KOPT-K1 (cell line): ENCODE measurements around the gene SCAPER.
"Not testable (repeated sequence)": the region's sequence is repeated elsewhere in the genome, so short reads cannot be mapped to it uniquely, and the experiment has no call there.

ENCODE experiments used
- H3K27ac ChIP-seq: fragments of 200-600 bp; sonication (generic); 2 replicates; pipeline ENCODE4 v1.5.1; 2016; ENCODE audit warnings: antibody characterized with exemption, mild to moderate bottlenecking, low read depth, low read length; ENCODE audit not compliant: poor library complexity, severe bottlenecking
- H3K36me3 ChIP-seq: fragments of 200-600 bp; sonication (generic); 2 replicates; pipeline ENCODE4 v1.5.1; 2017; ENCODE audit warnings: antibody characterized with exemption, mild to moderate bottlenecking, low read length, moderate library complexity; ENCODE audit not compliant: insufficient read depth
- H3K9me3 ChIP-seq: fragments of 200-600 bp; sonication (generic); 2 replicates; pipeline ENCODE4 v1.5.1; 2017; ENCODE audit warnings: antibody characterized with exemption, low read length, mild to moderate bottlenecking; ENCODE audit not compliant: insufficient read depth, poor library complexity, severe bottlenecking

Gene SCAPER

DNA sequence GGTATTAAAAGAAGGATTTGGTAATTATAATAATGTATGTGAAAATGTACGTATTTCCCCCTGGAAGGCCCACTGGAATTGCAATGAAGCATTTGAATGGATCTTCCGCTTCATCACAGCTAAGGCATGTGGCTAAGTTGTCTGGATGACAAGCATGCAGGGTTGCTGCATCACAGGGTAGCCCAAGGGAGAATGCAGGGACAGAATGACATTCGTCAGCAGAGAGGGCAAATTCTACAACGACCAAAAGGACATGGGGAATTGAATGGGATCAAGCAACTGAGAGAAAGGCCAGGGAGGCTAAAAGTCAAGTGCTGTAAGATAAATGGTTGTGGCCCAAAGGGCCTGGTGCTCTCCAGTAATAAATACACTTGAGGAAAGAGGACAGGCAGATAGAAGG lies 473.2 kb downstream of the SCAPER start:
- Histone ChIP-seq H3K27ac (no peak overlapping the region), H3K9me3 (no peaks in the 10 kb centered on the region)

DNA sequence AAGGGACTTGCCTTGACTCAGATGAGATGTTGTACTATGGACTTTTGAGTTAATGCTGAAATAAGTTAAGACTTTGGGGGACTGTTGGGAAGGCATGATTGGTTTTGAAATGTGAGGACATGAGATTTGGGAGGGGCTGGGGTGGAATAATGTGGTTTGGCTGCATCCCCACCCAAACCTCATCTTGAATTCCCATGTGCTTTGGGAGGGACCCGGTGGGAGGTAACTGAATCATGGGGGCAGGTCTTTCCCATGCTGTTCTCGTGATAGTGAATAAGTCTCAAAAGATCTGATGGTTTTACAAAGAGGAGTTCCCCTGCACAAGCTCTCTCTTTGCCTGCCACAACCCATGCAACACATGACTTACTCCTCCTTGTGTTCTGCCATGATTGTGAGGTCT lies 474.4 kb downstream of the SCAPER start:
- H3K36me3 ChIP-seq, H3K9me3 ChIP-seq, H3K27ac ChIP-seq: not testable (repeated sequence)

More for the DNA sequence above, 473.2 kb downstream of the SCAPER start:
- peaks cover 5% of the 10 kb centered on the region; the same call in 1 of the 2 replicates for H3K36me3 ChIP-seq

DNA sequence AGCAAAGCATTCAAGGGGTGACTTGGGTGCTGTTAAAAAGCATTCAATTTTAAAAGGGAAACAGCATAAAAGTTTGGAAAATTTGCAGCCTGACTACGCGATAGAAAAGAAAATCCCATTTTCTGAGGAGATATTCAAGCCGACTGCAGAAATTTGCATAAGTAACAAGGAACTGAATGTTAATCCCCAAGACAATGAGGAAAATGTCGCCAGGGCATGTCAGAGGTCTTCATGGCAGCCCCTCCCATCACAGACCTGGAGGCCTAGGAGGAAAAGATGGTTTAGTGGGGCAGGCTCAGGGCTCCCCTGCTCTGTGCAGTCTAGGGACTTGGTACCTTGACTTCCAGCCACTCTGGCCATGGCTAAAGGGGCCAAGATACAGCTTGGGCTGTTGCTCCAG lies 475.5 kb downstream of the SCAPER start:
- Histone ChIP-seq H3K36me3 (peaks cover 5% of the 10 kb centered on the region; the same call in 1 of the 2 replicates), H3K27ac (no peak overlapping the region), H3K9me3 (no peaks in the 10 kb centered on the region)

DNA sequence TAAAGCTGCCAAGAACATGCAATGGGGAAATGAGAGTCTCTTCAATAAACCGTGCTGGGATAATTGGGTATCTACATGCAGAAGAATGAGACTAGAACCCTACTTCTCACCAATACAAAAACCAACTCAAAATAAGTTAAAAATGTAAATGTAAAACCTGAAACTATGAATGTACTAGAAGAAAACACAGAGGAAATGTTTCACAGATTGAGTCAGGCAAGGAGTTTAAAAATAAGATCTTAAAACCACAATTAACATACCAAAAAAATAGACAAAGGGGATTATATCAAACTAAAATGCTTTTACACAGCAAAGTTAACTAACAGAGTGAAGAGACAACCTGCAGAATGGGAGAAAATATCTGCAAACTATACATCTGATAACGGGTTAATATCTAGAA lies 478.2 kb downstream of the SCAPER start:
- H3K27ac ChIP-seq: no peak overlapping the region
- no peaks in the 10 kb centered on the region for H3K9me3 ChIP-seq
- peaks cover 2% of the 10 kb centered on the region; the same call in 1 of the 2 replicates for H3K36me3 ChIP-seq

DNA sequence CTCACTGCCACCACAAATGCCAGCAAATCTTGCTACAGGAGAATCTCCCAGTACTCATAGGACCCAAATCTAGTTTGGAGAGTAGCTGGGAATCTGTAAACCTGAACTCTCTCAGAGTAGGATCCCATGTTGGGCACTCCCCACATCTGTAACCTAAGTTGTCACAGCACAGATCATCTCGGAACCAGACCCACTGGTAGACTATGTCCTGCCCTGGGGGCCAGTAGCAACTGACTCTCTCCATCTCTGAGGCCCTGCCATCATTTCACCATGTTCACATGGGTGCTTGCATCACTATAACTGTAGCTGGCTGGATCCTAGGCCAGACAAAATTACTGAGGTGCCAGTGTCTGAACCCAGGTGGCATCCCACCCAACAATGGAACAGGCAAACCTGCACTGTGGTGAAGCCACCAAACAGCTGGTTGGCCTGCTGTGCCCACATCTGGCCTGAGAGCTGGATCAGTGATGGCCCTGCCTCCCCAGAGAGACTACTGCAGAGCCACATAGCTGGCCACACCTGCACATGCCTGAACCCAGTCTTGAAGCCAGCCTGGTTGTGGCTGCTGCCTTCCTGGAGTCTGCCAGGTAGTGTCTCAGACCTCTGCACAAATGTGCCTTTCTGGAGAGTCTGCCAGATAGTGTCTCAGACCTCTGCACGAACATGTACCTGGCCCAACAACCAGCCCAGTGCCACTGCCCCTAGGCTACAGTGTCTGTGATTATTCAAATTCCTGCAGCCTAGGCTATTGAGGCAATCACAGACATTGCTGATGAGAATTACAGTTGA lies 486.6 kb downstream of the SCAPER start:
- H3K9me3 ChIP-seq: no peaks in the 10 kb centered on the region
- no peaks in the 10 kb centered on the region for H3K36me3 ChIP-seq
- no peak overlapping the region for H3K27ac ChIP-seq

DNA sequence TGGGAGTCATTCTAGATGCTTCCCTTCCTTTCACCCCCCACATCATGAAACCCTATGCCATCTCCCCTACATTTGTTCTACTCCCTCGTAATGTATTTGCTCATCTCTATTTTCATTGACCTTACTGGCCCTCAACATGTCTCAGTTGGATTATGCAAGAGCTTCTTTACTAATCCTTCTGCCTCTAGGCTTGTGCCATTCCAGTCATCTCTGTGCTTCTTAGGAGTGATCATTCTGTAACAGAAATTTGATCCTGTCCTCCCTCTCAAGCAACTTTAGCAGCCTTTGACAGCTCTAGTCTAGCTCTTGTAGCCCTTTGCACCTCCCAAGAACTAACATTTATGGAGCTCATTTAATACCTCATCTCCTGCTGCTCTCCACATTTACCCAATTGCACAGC lies 503.9 kb downstream of the SCAPER start:
- no peak overlapping the region for H3K27ac ChIP-seq
- peaks cover 4% of the 10 kb centered on the region for H3K36me3 ChIP-seq
- no peaks in the 10 kb centered on the region for H3K9me3 ChIP-seq

DNA sequence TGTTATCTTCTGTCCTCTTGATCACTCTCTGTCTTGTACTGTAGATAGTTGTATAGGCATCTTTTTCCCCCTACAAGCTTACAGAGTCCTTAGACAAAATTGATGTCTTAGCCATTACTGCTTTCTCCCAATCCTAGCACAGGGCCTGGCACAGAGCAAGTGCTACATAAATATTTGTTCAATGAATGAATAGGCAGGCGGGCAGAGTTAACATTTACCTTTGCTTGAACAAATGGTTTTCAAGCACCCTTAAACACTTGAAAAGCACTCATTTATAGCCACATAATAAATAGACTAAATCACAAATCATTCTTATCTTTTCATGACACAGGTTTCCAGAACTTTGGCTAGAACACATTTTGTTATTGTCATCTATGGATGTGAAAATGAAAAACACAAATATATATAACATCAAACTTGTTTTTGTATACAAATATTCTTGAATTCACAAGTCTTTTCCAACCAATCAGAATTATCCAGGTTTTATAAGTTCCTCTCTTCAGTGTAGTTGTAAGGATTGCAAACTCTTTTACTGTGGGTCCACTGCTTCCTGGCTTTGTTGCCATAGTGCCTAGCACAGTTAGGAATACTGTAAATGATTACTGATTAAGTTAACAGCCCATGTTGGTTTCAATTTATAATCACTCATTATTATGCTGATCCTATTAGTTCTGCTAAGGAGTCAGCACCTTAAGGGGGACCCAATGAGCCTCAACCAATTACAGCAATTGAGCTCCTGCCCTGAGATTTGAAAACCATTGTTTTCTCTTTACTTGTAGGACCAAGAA lies 506.6 kb downstream of the SCAPER start:
- peaks cover 4% of the 10 kb centered on the region for H3K36me3 ChIP-seq
- H3K27ac ChIP-seq: no peak overlapping the region
- no peaks in the 10 kb centered on the region for H3K9me3 ChIP-seq

DNA sequence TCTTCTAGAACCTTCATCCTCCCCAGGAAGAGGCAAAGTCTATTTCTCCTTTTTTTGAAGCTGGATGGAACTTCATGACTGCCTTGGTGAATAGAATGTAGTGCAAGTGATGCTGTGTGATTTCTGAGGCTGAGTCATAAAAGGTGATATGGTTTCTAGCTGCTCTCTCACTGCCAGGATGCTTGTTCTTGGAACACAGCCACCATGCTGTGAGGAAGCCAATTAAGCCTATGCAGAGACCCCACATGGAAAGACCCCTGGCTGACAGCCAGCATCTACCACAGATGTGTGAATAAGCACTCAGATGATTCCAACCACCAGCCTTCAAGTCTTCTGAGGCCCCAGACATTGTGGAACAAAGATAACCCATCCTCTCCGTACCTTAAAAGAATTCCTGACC lies 511.5 kb downstream of the SCAPER start:
- Histone ChIP-seq H3K9me3 (no peaks in the 10 kb centered on the region), H3K27ac (no peak overlapping the region), H3K36me3 (no peaks in the 10 kb centered on the region)

DNA sequence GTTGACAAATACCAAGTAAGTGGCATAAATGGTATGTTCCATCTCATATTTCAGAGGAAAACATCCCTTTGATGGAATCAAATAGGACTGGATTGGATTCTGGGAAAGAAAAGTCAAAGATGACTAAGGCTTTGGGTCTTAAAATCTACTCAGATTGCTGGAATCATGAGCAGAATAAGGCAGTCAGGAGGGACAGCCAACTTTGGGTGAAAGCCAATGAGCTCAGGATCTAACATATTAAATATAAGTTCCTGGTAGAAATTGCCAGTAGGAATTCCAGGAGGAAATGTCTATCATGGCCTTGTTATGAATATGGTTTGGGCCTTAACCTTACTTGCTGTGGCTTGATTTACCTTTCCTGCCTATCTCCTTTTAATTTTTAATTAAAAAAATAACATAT lies 513.3 kb downstream of the SCAPER start:
- Histone ChIP-seq H3K36me3 (no peaks in the 10 kb centered on the region), H3K9me3 (no peaks in the 10 kb centered on the region), H3K27ac (no peak overlapping the region)

DNA sequence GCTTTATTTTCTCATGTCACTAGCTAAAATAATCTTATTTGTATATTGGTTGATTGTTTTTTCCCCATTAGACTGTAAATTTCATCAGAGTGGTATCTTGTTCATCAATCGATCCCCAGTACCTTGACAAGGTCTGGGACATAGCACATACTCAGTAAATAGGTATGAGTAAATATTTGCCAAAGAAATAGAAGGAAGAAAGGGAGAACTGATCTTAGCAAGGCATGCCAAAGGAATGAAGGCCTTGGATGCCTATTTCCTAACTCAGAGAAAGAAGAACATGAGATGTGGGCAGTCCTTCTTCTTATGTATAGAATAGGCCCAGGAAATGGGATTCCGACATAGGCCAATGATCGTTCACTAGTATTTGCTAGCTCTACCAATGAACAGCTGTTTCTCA lies 513.8 kb downstream of the SCAPER start:
- Histone ChIP-seq H3K36me3 (no peaks in the 10 kb centered on the region), H3K9me3 (no peaks in the 10 kb centered on the region), H3K27ac (no peak overlapping the region)

DNA sequence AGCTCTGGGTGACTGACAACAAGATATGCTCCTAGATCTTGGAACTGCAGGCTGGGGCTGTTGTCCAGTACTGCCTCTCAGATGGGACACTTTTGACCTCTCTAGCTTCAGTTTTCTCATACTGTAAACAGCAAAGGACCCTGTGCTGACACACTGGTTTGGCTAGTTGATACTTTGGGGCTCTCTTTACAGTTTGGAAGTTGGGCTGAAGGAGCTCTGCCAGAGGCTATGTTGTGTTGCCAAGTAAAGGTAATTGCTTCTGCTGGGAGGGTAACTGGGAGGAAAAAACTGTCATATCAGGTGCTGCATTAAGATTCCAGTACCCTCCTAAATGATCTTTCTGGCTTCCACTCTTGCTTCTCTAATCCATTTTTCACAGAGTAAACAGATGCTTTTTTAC lies 514.6 kb downstream of the SCAPER start:
- H3K27ac ChIP-seq: no peak overlapping the region
- no peaks in the 10 kb centered on the region for H3K36me3 ChIP-seq
- H3K9me3 ChIP-seq: no peaks in the 10 kb centered on the region

DNA sequence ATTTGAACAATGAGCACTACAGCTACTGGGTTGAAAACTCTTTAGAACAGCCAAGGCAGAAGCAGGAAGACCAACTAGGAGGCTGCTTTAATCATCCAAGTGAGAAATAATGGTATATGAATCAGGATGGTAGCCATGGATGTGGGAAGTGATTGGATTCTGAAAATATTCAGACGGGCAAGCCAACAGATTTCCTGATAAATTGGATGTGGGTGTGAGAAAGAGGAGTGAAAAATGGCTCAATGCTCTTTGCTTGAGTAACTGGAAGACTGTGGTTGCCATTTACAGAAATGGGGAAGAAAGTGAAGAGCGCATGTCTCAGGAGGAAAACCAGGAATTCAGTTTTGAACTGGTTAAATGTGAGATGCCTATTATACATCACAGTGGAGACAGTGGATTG lies 518.2 kb downstream of the SCAPER start:
- Histone ChIP-seq H3K27ac (no peak overlapping the region), H3K36me3 (no peaks in the 10 kb centered on the region), H3K9me3 (no peaks in the 10 kb centered on the region)

DNA sequence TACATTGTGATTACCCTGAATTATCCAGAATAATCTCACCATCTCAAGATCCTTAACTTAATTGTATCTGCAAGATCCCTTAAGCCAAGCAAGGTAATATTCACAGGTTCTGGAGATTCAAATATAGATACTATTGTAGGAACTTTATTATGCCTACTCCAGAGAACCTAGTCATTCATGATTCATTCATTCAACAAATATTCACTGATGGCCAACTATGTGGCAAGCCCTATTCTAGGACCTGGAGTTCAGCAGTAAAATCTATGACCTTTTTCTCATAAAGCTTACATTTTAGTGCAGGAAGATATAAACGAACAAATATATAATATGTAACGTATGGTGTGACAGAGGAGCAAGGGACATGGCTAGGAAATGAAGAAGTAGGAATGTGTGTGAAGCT lies 519.0 kb downstream of the SCAPER start:
- Histone ChIP-seq H3K27ac (no peak overlapping the region), H3K9me3 (no peaks in the 10 kb centered on the region), H3K36me3 (no peaks in the 10 kb centered on the region; the same call in 1 of the 2 replicates)

DNA sequence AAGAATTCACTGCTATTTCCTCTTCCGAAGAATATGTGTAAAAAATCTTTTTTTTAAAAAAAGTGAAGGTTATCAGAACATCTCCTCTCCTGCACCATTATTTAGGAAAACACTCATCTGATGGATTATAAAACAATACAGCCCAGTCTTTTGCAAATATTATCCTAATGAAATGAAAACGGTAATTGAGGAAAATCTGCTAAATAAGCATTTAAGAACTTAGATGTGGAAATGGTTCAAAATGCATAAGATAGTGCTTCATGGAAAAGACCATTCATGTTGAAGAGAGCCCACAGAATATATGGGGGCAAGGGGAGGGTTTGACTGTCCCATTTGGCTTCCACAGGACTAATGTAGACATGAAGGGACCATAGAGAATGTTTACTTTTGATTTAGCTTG lies 520.7 kb downstream of the SCAPER start:
- Histone ChIP-seq H3K27ac (no peak overlapping the region), H3K36me3 (no peaks in the 10 kb centered on the region; the same call in 1 of the 2 replicates), H3K9me3 (no peaks in the 10 kb centered on the region)

DNA sequence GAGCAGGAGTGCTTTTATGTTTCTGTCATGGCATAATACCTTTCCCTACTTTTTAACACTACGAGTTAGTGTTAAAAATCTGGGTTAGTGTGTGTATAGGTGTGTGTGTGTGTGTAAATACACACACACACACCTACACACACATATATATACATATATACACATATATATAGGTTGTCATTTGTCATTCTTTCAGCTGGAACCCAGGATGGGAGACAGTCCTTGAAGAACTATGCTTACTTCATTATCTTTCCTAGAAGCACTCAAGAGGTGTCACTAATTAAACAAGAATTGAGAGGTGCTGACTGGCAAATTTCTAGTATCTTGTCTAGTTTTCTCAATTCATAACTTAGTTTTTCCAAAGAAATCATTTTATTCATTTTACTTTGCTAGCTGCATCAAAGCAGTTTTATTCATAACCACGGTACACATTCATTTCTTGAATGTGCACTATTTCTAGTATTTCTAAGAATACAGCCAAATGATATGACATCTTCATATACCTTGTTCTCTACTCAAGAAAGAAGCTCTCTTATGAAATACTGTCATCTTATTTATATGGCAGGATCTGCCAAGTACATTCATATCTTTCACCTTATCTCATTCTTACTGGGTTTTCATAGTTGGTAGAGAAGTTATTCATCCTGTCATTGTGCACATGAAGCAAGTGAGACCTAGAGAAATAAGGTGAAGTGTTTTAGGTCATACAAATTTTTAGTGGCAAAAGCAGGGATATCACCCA lies 522.0 kb downstream of the SCAPER start:
- no peaks in the 10 kb centered on the region; the same call in 1 of the 2 replicates for H3K36me3 ChIP-seq
- no peak overlapping the region for H3K27ac ChIP-seq
- no peaks in the 10 kb centered on the region for H3K9me3 ChIP-seq
